NCI-H2196 treated with DMSO at 0.1 percent for 48 hours (cell line): ENCODE measurements around the gene OPRM1.
"Not testable (repeated sequence)": the region's sequence is repeated elsewhere in the genome, so short reads cannot be mapped to it uniquely, and the experiment has no call there.

ENCODE experiments used
- DNase-seq: peaks from one replicate; lab custom pipeline; 2025; ENCODE audit not compliant: unreplicated experiment; lab: John Stamatoyannopoulos, UW

Gene OPRM1

GRCh38 chr6:154140743-154141142 is 101.7 kb downstream of the OPRM1 start:
- DNase-seq = no peak

DNA sequence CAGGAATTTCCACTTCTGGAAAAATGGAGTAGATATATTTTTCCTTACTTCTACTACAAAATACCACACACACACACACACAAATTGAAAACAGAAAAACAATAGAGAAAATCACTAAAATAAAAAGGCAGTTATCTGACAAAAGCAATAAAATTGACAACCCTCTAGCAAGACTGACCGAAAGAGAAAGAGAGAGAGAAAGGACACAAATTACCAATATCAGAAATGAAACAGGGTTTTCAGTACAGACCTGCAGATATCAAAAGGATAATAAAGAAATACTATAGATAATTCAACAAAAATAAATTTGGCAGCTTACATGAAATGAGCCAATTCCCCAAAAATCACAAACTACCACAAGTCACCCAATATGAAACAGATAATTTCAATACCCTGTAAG is 104.7 kb downstream of the OPRM1 start:
- DNase-seq = no peak

GRCh38 chr6:154154389-154154967 is 115.4 kb downstream of the OPRM1 start:
- DNase-seq = peak; percentile 40

- DNase-seq = peak; percentile 82
Measured at GRCh38 chr6:154156135-154156896, 117.3 kb downstream of the OPRM1 start.

- DNase-seq = no peak
Measured at GRCh38 chr6:154157082-154157481, 118.0 kb downstream of the OPRM1 start.

- no peak for DNase-seq
Measured at GRCh38 chr6:154157706-154158105, 118.7 kb downstream of the OPRM1 start.

GRCh38 chr6:154159126-154159525 is 120.1 kb downstream of the OPRM1 start:
- DNase-seq = no peak

- no peak for DNase-seq
Measured at GRCh38 chr6:154161689-154162088, 122.6 kb downstream of the OPRM1 start.

GRCh38 chr6:154164397-154164796 is 125.4 kb downstream of the OPRM1 start:
- DNase-seq = no peak

GRCh38 chr6:154165478-154165877 is 126.4 kb downstream of the OPRM1 start:
- no peak for DNase-seq

DNA sequence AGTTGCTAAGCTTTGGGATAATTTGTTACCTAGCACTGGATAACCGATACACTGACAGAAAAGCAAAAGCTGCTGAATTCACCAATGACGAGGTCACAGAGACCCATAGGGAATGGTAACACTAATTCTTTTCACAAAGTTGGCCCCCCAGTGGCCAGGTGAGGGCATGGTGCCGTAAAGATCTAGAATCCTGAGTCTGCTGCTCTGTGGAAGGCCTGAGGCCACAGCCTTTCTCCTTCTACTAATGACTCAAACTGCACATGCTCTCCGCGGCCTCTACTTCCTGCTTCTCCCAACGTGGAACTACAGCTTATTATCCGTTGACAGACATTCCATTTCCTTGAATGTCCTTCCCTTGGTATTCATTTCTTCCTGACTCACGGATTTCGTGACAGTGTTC is 127.1 kb downstream of the OPRM1 start:
- DNase-seq = no peak

DNA sequence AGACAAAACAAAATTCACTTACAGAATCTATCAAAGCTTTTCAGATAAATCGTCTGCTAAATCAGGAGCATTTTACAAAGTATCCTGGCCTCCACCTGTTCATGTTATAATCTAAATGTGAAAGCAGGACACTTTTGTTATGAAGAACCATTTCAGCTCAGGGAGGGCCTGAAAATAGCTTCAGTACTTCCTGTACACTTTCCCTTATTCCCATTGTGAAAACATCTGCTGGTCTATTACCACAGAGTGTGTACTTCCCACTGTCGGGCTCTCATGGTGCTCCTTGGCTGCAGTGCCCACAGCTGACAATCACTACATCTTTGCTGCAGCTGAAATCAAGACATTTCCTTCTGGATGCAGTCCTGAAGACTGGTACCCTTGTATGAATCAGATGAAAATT is 128.1 kb downstream of the OPRM1 start:
- no peak for DNase-seq

- no peak for DNase-seq
Measured at GRCh38 chr6:154169193-154169847, 130.3 kb downstream of the OPRM1 start.

- DNase-seq = no peak
Measured at GRCh38 chr6:154170106-154170505, 131.1 kb downstream of the OPRM1 start.

DNA sequence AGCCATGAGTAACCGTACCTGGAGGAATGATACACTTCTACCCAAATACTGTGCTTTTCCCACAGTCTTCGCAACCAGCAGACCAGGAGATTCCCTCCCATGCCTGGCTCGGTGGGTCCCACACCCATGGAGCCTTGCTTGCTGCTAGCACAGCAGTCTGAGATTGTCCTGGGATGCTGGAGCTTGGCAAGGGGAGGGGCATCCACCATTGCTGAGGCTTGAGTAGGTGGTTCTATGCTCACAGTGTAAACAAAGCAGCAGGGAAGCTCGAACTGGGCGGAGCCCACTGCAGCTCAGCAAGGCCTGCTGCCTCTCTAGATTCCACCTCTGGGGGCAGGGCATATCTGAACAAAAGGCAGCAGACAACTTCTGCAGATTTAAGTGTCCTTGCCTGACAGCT is 133.4 kb downstream of the OPRM1 start:
- not testable (repeated sequence) for DNase-seq

GRCh38 chr6:154179434-154179833 is 140.4 kb downstream of the OPRM1 start:
- DNase-seq = no peak

GRCh38 chr6:154187203-154187602 is 148.2 kb downstream of the OPRM1 start:
- DNase-seq = no peak

GRCh38 chr6:154187714-154188113 is 148.7 kb downstream of the OPRM1 start:
- no peak for DNase-seq

DNA sequence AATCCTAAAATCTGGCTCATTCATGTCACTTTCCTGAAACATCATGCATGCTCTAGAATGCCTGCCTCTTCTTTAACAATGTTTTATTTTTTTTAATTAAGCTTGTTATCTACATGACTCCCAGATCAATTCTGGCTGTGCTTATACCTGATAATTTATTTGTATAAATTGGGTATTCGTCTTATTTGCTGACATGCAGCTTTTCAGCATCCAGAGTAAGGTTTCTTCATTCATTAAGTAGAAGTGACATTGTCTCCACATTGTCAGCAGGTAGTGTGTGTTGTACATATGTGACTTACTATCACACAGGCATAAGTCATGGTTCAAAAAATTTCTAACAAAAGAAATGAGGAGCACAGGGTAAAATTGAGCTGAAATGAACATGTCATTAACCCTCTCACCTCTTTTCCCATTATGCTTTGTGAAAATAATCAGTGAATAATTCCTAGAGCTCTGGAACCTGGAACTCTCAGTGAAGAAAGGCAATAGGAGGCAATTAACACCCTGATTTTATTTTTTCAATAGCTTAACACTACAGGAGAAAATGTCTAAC is 157.4 kb downstream of the OPRM1 start:
- DNase-seq = no peak

DNA sequence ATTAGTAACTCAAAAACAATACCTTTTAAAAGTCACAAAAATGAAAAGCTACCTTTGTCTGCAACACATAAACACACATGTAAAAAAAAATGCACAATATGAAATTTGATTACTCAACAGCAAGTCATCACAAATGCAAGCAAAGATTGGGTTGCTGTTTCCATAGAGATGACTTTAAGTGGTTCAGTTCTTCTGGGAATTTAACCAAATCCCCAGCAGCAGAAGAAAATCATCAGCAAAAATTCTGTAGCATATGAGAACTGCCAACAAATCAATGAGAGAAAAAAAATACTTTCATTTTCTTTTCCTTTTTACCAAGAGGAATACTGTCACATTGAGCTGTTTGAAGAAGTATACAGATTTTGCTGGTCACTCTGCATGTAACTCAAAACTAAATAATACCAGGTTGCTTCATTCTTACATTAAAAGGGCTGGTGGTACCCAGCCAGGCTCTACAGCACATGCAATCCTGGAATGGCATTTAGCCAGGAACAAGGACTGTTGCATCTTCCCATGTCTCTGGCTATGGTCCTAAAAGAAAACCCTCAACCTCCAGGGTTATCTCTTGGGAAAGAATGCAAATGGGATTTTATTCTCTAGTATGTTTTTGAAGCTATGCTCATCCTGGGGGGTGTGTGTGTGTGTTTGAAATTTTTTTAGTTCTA is 158.3 kb downstream of the OPRM1 start:
- DNase-seq = no peak

GRCh38 chr6:154201688-154202087 is 162.6 kb downstream of the OPRM1 start:
- DNase-seq = not testable (repeated sequence)
